Central memory CD8-positive, alpha-beta T cell (primary cell): ENCODE data around the gene SLC9A8.
A peak's percentile ranks its signal among the peaks of the same experiment; 100 is the strongest.

Experiments used
- ATAC-seq: fragments of 150-1000 bp; cut with Tn5 transposase; replicated peaks from 2 replicates; pipeline ENCODE4 v1.10.0; 2022; ENCODE audit warnings: mild to moderate bottlenecking, moderate FRiP score, moderate number of reproducible peaks; ENCODE audit not compliant: poor library complexity, severe bottlenecking; ENCODE audit errors: extremely low read depth
- DNase-seq, 2 donors: peaks; one replicate each; pipeline ENCODE4 v3.0.0; 2021; ENCODE audit warnings: low spot score in 2 of 2
- H3K27ac Mint-ChIP-seq: one replicate; pipeline ENCODE4 v1.8.0; 2022; ENCODE audit warnings: low read depth, mild to moderate bottlenecking, moderate library complexity, mixed read lengths
- H3K27me3 Mint-ChIP-seq: one replicate; pipeline ENCODE4 v1.8.0; 2022; ENCODE audit warnings: mixed read lengths
- H3K36me3 Mint-ChIP-seq: one replicate; pipeline ENCODE4 v1.8.0; 2022; ENCODE audit warnings: mild to moderate bottlenecking, moderate library complexity, mixed read lengths; ENCODE audit not compliant: insufficient read depth
- H3K4me1 Mint-ChIP-seq: one replicate; pipeline ENCODE4 v1.8.0; 2022; ENCODE audit warnings: mixed read lengths
- H3K4me3 Mint-ChIP-seq: one replicate; pipeline ENCODE4 v1.8.0; 2022; ENCODE audit warnings: mild to moderate bottlenecking, moderate library complexity, mixed read lengths
- H3K9me3 Mint-ChIP-seq: one replicate; pipeline ENCODE4 v1.8.0; 2022; ENCODE audit warnings: mixed read lengths

Gene SLC9A8

GRCh38 chr20:49866051-49866450, 53.4 kb downstream of the SLC9A8 start:
- Mint-ChIP-seq H3K4me1 (peaks cover 4% of the 10 kb centered on the region), H3K9me3 (no peaks in the 10 kb centered on the region), H3K27ac (no peak overlapping the region), H3K27me3 (no peaks in the 10 kb centered on the region), H3K36me3 (peaks cover 30% of the 10 kb centered on the region), H3K4me3 (no peak overlapping the region)
- DNase-seq, result no peak
- no peak for ATAC-seq

GRCh38 chr20:49867453-49868215, 55.0 kb downstream of the SLC9A8 start:
- no peak for ATAC-seq
- peaks cover 30% of the 10 kb centered on the region for H3K36me3 Mint-ChIP-seq

GRCh38 chr20:49868538-49868937, 55.9 kb downstream of the SLC9A8 start:
- Mint-ChIP-seq H3K27ac (peak overlapping the region; percentile 2), H3K27me3 (no peaks in the 10 kb centered on the region)

More at GRCh38 chr20:49867453-49868215, 55.0 kb downstream of the SLC9A8 start:
- Mint-ChIP-seq H3K27ac (no peak overlapping the region), H3K4me3 (no peak overlapping the region), H3K9me3 (no peaks in the 10 kb centered on the region), H3K27me3 (no peaks in the 10 kb centered on the region), H3K4me1 (peaks cover 4% of the 10 kb centered on the region)
- DNase-seq, result no peak

GRCh38 chr20:49868964-49869363, 56.3 kb downstream of the SLC9A8 start:
- ATAC-seq (no peak), DNase-seq (no peak)
- H3K36me3 Mint-ChIP-seq, result peaks cover 33% of the 10 kb centered on the region
- H3K27me3 Mint-ChIP-seq, result no peaks in the 10 kb centered on the region
- no peaks in the 10 kb centered on the region for H3K9me3 Mint-ChIP-seq
- peaks cover 4% of the 10 kb centered on the region for H3K4me1 Mint-ChIP-seq
- peak overlapping the region; percentile 2 for H3K27ac Mint-ChIP-seq
- no peak overlapping the region for H3K4me3 Mint-ChIP-seq

More at GRCh38 chr20:49868538-49868937, 55.9 kb downstream of the SLC9A8 start:
- peaks cover 30% of the 10 kb centered on the region for H3K36me3 Mint-ChIP-seq
- no peak for DNase-seq
- no peaks in the 10 kb centered on the region for H3K9me3 Mint-ChIP-seq
- no peak for ATAC-seq
- peaks cover 4% of the 10 kb centered on the region for H3K4me1 Mint-ChIP-seq
- no peak overlapping the region for H3K4me3 Mint-ChIP-seq

- Mint-ChIP-seq H3K4me1 (peaks cover 4% of the 10 kb centered on the region), H3K4me3 (no peak overlapping the region), H3K27me3 (no peaks in the 10 kb centered on the region), H3K9me3 (no peaks in the 10 kb centered on the region), H3K27ac (no peak overlapping the region), H3K36me3 (peaks cover 31% of the 10 kb centered on the region)
- DNase-seq (no peak), ATAC-seq (no peak)
These were observed 57.6 kb downstream of the SLC9A8 start for GRCh38 chr20:49870261-49870660.

GRCh38 chr20:49871391-49871948, 58.8 kb downstream of the SLC9A8 start:
- ATAC-seq (no peak), DNase-seq (no peak)
- peaks cover 4% of the 10 kb centered on the region for H3K4me1 Mint-ChIP-seq
- H3K9me3 Mint-ChIP-seq, result no peaks in the 10 kb centered on the region
- peaks cover 30% of the 10 kb centered on the region for H3K36me3 Mint-ChIP-seq
- no peak overlapping the region for H3K27ac Mint-ChIP-seq
- no peaks in the 10 kb centered on the region for H3K27me3 Mint-ChIP-seq
- no peak overlapping the region for H3K4me3 Mint-ChIP-seq

- Mint-ChIP-seq H3K27ac (no peak overlapping the region), H3K9me3 (no peaks in the 10 kb centered on the region), H3K36me3 (peaks cover 33% of the 10 kb centered on the region), H3K4me3 (no peak overlapping the region), H3K27me3 (no peaks in the 10 kb centered on the region), H3K4me1 (peaks cover 4% of the 10 kb centered on the region)
- no peak for ATAC-seq
- DNase-seq, result no peak
These were observed 59.4 kb downstream of the SLC9A8 start for GRCh38 chr20:49872056-49872455.

- Mint-ChIP-seq H3K4me3 (no peak overlapping the region), H3K27ac (peak overlapping the region; percentile 75), H3K36me3 (peaks cover 35% of the 10 kb centered on the region), H3K9me3 (no peaks in the 10 kb centered on the region), H3K4me1 (no peaks in the 10 kb centered on the region), H3K27me3 (no peaks in the 10 kb centered on the region)
- ATAC-seq (no peak), DNase-seq (no peak)
These were observed 62.1 kb downstream of the SLC9A8 start for GRCh38 chr20:49874696-49875095.

- H3K27me3 Mint-ChIP-seq, result no peaks in the 10 kb centered on the region
- ATAC-seq (no peak), DNase-seq (no peak)
- H3K4me1 Mint-ChIP-seq, result no peaks in the 10 kb centered on the region
- no peaks in the 10 kb centered on the region for H3K9me3 Mint-ChIP-seq
- no peak overlapping the region for H3K4me3 Mint-ChIP-seq
- H3K27ac Mint-ChIP-seq, result no peak overlapping the region
- peaks cover 36% of the 10 kb centered on the region for H3K36me3 Mint-ChIP-seq
These were observed 64.8 kb downstream of the SLC9A8 start for GRCh38 chr20:49877386-49877921.

- H3K9me3 Mint-ChIP-seq, result no peaks in the 10 kb centered on the region
- DNase-seq (no peak), ATAC-seq (no peak)
- peaks cover 37% of the 10 kb centered on the region for H3K36me3 Mint-ChIP-seq
- H3K27me3 Mint-ChIP-seq, result no peaks in the 10 kb centered on the region
- no peaks in the 10 kb centered on the region for H3K4me1 Mint-ChIP-seq
- H3K4me3 Mint-ChIP-seq, result no peak overlapping the region
- H3K27ac Mint-ChIP-seq, result peak overlapping the region; percentile 35
These were observed 66.3 kb downstream of the SLC9A8 start for GRCh38 chr20:49878977-49879376.

GRCh38 chr20:49880177-49880576, 67.5 kb downstream of the SLC9A8 start:
- Mint-ChIP-seq H3K27me3 (no peaks in the 10 kb centered on the region), H3K27ac (no peak overlapping the region), H3K36me3 (peaks cover 34% of the 10 kb centered on the region), H3K9me3 (no peaks in the 10 kb centered on the region), H3K4me1 (no peaks in the 10 kb centered on the region), H3K4me3 (no peak overlapping the region)
- ATAC-seq (no peak), DNase-seq (no peak)

- no peaks in the 10 kb centered on the region for H3K4me1 Mint-ChIP-seq
- H3K27me3 Mint-ChIP-seq, result no peaks in the 10 kb centered on the region
- no peak overlapping the region for H3K4me3 Mint-ChIP-seq
- ATAC-seq, result no peak
- H3K9me3 Mint-ChIP-seq, result no peaks in the 10 kb centered on the region
- no peak for DNase-seq
- peaks cover 33% of the 10 kb centered on the region for H3K36me3 Mint-ChIP-seq
- no peak overlapping the region for H3K27ac Mint-ChIP-seq
These were observed 68.3 kb downstream of the SLC9A8 start for GRCh38 chr20:49880724-49881445.
